Fibroblast of upper back skin (primary cell): ENCODE measurements around the gene C17orf100.

Experiments
- DNase-seq: peaks from one replicate; pipeline ENCODE4 v3.0.0-alpha.2; 2013

C17orf100 gene

GRCh38 chr17:6651354-6651918 lies at the start of gene C17orf100, which contains the start of gene MED31:
C17orf100 (plus strand) TSS chr17:6651762; CDS start chr17:6651914, 152 bp downstream.
MED31 (minus strand) TSS chr17:6651605; CDS start chr17:6651528, 77 bp downstream.
- peak; percentile 88 for DNase-seq

GRCh38 chr17:6602141-6602540 lies 49.4 kb upstream of the C17orf100 start:
- no peak for DNase-seq

- DNase-seq: no peak
Observed at GRCh38 chr17:6603744-6604325, 47.7 kb upstream of the C17orf100 start.

GRCh38 chr17:6605142-6605541 lies 46.4 kb upstream of the C17orf100 start:
- DNase-seq: no peak

GRCh38 chr17:6608321-6608720 lies 43.2 kb upstream of the C17orf100 start:
- no peak for DNase-seq

- no peak for DNase-seq
Observed at GRCh38 chr17:6610011-6610410, 41.6 kb upstream of the C17orf100 start.

- DNase-seq: no peak
Observed at GRCh38 chr17:6611231-6611630, 40.3 kb upstream of the C17orf100 start.

GRCh38 chr17:6623941-6624340 lies 27.6 kb upstream of the C17orf100 start:
- DNase-seq: no peak

- no peak for DNase-seq
Observed at GRCh38 chr17:6626616-6627015, 24.9 kb upstream of the C17orf100 start.

GRCh38 chr17:6627019-6627418 lies 24.5 kb upstream of the C17orf100 start:
- DNase-seq: no peak

- no peak for DNase-seq
Observed at GRCh38 chr17:6630390-6630789, 21.2 kb upstream of the C17orf100 start.

- no peak for DNase-seq
Observed at GRCh38 chr17:6632530-6632929, 19.0 kb upstream of the C17orf100 start.

GRCh38 chr17:6633263-6633662 lies 18.3 kb upstream of the C17orf100 start:
- DNase-seq: no peak

GRCh38 chr17:6636105-6636504 lies 15.5 kb upstream of the C17orf100 start:
- DNase-seq: no peak

GRCh38 chr17:6636616-6637457 lies 14.7 kb upstream of the C17orf100 start:
- DNase-seq: no peak

GRCh38 chr17:6637458-6637840 lies 14.1 kb upstream of the C17orf100 start:
- DNase-seq: no peak

- no peak for DNase-seq
Observed at GRCh38 chr17:6638046-6638908, 13.3 kb upstream of the C17orf100 start.

- no peak for DNase-seq
Observed at GRCh38 chr17:6639014-6639585, 12.5 kb upstream of the C17orf100 start.

- DNase-seq: peak; percentile 31
Observed at GRCh38 chr17:6639586-6640535, 11.7 kb upstream of the C17orf100 start.

- DNase-seq: peak; percentile 88
Observed at GRCh38 chr17:6640536-6641246, 10.9 kb upstream of the C17orf100 start, which contains the start of the genes KIAA0753 and TXNDC17. KIAA0753 (minus strand) TSS chr17:6640711; CDS start chr17:6635103, 5,608 bp downstream. TXNDC17 (plus strand) TSS chr17:6641060; CDS start chr17:6641083, 23 bp downstream.
